Vagina (tissue), 2 donors: ENCODE results near the gene ZNF445.

Experiments
- CTCF ChIP-seq, 3 experiments: fragments of 450-650 bp in 2 of 3; fragments of 200-600 bp in 1 of 3; sonication (generic) in 1 of 3; IDR thresholded peaks; one replicate each; pipeline ENCODE4 v1.5.1; 2017 to 2019; ENCODE audit warnings: antibody characterized with exemption in 3 of 3, mild to moderate bottlenecking in 2 of 3, moderate library complexity in 2 of 3
- POLR2A ChIP-seq, 2 donors: fragments of 450-650 bp; IDR thresholded peaks; one replicate each; pipeline ENCODE4 v1.6.1; 2017; ENCODE audit warnings: antibody characterized with exemption in 2 of 2, mild to moderate bottlenecking in 2 of 2, moderate library complexity in 2 of 2
- POLR2AphosphoS5 ChIP-seq, 2 donors: sonication (generic); formaldehyde crosslinking; IDR thresholded peaks; one replicate each; pipeline ENCODE4 v1.9.0; 2017; ENCODE audit warnings: antibody characterized with exemption in 2 of 2, mild to moderate bottlenecking in 2 of 2, low read depth in 1 of 2; ENCODE audit not compliant: insufficient read depth in 1 of 2

DNA sequence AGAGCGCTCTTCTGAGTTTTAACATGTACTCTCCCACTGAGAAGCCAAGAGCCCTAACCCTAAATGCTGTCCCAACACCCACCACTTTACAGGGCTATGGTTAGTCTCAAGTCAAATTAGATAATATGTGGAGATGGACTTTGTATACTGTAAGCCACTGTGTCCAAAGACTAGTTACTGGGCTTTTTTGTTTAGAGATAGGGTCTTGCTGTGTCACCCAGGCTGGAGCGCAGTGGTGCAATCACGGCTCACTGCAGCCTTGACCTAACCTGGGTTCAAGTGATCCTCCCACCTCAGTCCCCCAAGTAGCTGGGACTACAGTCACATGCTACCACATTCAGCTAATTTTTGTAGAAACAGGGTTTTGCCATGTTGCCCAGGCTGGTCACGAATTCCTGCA, 23.2 kb downstream of the ZNF445 start:
- TF ChIP-seq CTCF (IDR thresholded peaks at IDR 0.05): no peak
- TF ChIP-seq POLR2A (IDR thresholded peaks at IDR 0.05): no peak
- no peak for TF ChIP-seq POLR2AphosphoS5 (IDR thresholded peaks at IDR 0.05; ENCODE audit: insufficient read depth in 1 of 2, low read depth in 1 of 2)
